Small intestine (tissue), 7 donors: Measurements from ENCODE around the gene POTEF. TPM values are rescaled to one million over a fixed set of nuclear protein-coding genes. Genes with fewer than 3 reads are reported as not detected.
A peak's percentile ranks its signal among the peaks of the same experiment; 100 is the strongest.
"Not testable (repeated sequence)": the region's sequence is repeated elsewhere in the genome, so short reads cannot be mapped to it uniquely, and the experiment has no call there.

ENCODE experiments used
- DNase-seq, 2 donors: peaks; one replicate each; pipeline versions ENCODE4 v3.0.0 to v3.0.0-alpha.2; 2013
- FAIRE-seq: peaks from 2 replicates; lab custom pipeline; 2012; peaks lifted over from hg19 to GRCh38; lab: Jason Lieb, UNC
- H3K27ac ChIP-seq, 3 donors: one replicate each; pipeline ENCODE4 v1.5.1; 2013; ENCODE audit warnings: low read length in 2 of 3, mild to moderate bottlenecking in 2 of 3, control low read depth in 1 of 3, inconsistent platforms in 1 of 3, low read depth in 1 of 3, moderate library complexity in 1 of 3
- H3K27me3 ChIP-seq, 3 donors: one replicate each; pipeline ENCODE4 v1.6.1; 2013; ENCODE audit warnings: low read length in 3 of 3, inconsistent platforms in 1 of 3; ENCODE audit not compliant: control insufficient read depth in 3 of 3, insufficient read depth in 3 of 3
- H3K36me3 ChIP-seq, 3 donors: one replicate each; pipeline ENCODE4 v1.6.1; 2013; ENCODE audit warnings: low read length in 3 of 3, inconsistent platforms in 1 of 3, low read depth in 1 of 3, mild to moderate bottlenecking in 1 of 3, moderate library complexity in 1 of 3; ENCODE audit not compliant: control insufficient read depth in 3 of 3, insufficient read depth in 2 of 3
- H3K4me1 ChIP-seq, 3 donors: one replicate each; pipeline ENCODE4 v1.6.1; 2013; ENCODE audit warnings: low read length in 2 of 3, inconsistent platforms in 1 of 3, low read depth in 1 of 3, mild to moderate bottlenecking in 1 of 3, moderate library complexity in 1 of 3; ENCODE audit not compliant: control insufficient read depth in 3 of 3, insufficient read depth in 2 of 3
- H3K4me3 ChIP-seq, 3 donors: one replicate each; pipeline ENCODE4 v1.5.1; 2013; ENCODE audit warnings: low read length in 3 of 3, control low read depth in 1 of 3, inconsistent platforms in 1 of 3, low read depth in 1 of 3, mild to moderate bottlenecking in 1 of 3, moderate library complexity in 1 of 3
- H3K9me3 ChIP-seq, 2 donors: one replicate each; pipeline ENCODE4 v1.6.1; 2013; ENCODE audit warnings: low read depth in 1 of 2, low read length in 1 of 2; ENCODE audit not compliant: control insufficient read depth in 2 of 2, insufficient read depth in 1 of 2
- WGBS, 3 donors: extraction: QIAGEN DNeasy Blood & Tissue Kit; methylation state at CpG; one replicate each; pipeline ENCODE4 v1.1.7; 2013; 5-methylcytosine and 5-hydroxymethylcytosine counted together
- polyA plus RNA-seq, 4 donors: library from polyadenylated mRNA; stranded (reverse) in 3 of 4; unstranded in 1 of 4; fragments of 200-250 nt in 3 of 4; fragments of 120-200 nt in 1 of 4; gene quantifications; one replicate each; pipeline versions ENCODE4 v1.2.1 to v1.2.3, GENCODE V29; 2013
- donor health status: healthy with polysubstance abuse.
- donor health status: control.
- donor health status: control.
- donor health status: Bipolar disorder and iron deficiency.
- donor health status: healthy.

The POTEF gene
- polyA plus RNA-seq, 4 donors: not detected

DNA sequence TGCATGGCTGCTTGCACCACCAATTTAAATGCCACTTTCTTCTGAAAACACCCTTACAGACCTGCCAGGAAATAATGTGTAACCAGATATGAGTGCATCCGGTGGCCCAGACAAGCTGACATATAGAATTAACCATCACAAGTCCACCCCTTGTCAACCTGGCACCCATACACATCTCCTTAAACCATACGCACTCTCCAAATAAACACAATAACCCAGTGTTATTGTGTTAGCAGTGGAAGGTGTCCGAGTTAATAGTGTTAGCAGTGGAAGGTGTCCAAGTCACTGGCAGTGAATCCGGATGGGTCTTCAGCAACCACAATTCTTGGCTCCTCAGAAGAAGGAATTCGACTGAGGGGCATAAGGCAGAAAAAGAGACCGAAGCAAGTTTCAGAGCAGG is 19.5 kb upstream of the POTEF start:
- H3K27ac ChIP-seq, H3K4me1 ChIP-seq, H3K27me3 ChIP-seq, H3K4me3 ChIP-seq, DNase-seq, H3K9me3 ChIP-seq, FAIRE-seq: not testable (repeated sequence)
- 61 to 64% (median 62%) methylated on average over 6 of the region's 6 CpGs for WGBS, 3 donors
- peaks cover 0 to 22% (median 9%) of the 10 kb centered on the region in 3 donors for H3K36me3 ChIP-seq

DNA sequence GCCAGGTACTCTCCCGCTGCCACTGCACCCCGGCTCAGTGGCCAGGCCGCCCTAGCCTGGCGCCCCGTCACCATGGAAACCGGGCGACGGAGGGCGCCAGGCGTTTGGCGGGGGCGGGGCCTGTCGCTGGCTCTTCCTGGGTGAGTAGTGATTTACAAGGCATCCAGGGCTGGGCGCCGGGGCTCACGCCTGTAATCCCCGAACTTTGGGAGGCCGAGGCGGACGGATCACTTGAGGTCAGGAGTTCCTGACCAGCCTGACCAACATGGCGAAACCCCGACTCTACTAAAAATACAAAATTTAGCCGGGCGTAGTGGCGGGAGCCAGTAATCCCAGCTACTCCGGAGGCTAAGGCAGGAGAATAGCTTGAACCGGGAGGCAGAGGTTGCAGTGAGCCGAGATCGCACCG is 16.0 kb upstream of the POTEF start, which contains the start of gene CCDC74B:
Gene CCDC74B, minus strand, starts transcription at position 107 of the 409 bp plus-strand sequence. CDS start 116 bp downstream, outside the sequence.
- WGBS, 3 donors: 3 to 6% (median 4%) methylated on average over 26 to 30 of the region's 30 CpGs
- DNase-seq: peak; percentile 8 to 41
- peak within 1 kb of the TSS in 1 of 3 donors; percentile 7 for H3K4me3 ChIP-seq
- not testable (repeated sequence) for H3K27ac ChIP-seq, FAIRE-seq, H3K36me3 ChIP-seq, H3K9me3 ChIP-seq, H3K4me1 ChIP-seq
- H3K27me3 ChIP-seq: peaks cover 0 to 12% (median 0%) of the 10 kb centered on the region in 3 donors

DNA sequence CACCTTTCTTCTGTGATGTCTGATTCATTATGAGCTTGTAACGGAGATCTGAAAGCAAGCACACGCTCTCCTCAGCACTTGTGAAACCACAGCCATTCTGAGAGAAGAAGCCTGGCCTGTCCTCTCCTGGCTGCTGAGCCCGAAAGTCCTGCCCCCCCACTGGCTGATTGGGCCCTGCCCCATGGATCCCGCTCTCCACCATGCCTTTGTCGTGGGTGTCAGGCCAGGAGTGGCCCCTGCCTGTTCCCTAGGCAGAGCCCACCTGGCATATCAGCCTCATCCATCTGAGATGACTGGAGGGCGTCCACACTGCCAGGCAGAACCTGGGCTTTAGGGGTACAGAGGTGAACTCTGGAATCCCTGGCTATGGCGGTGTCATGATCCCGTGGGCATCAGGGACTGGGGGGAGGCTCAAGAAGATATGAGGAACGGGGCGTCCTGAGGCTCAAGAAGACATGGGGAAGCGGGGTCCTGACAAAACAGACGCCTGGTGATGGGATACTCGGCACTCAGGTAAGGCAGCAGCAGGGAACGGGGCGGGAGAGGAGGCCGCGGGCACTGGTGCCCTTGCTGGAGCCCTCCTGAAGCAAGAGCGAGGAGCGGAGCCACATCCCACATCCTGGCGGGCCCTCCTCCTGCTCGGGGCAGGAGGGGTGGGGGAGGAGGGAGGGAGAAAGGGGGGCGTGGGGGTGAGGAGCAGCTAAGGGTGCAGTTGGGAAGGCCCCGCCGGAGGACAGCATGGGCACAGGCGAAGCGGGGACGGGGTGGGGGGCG is 14.4 kb upstream of the POTEF start:
- not testable (repeated sequence) for H3K4me3 ChIP-seq, FAIRE-seq, H3K9me3 ChIP-seq, H3K27ac ChIP-seq, H3K36me3 ChIP-seq, DNase-seq, H3K4me1 ChIP-seq
- peaks cover 0 to 12% (median 0%) of the 10 kb centered on the region in 3 donors for H3K27me3 ChIP-seq
- WGBS, 3 donors: 37 to 42% (median 40%) methylated on average over 19 to 21 of the region's 28 CpGs

- H3K27ac ChIP-seq, H3K4me3 ChIP-seq, DNase-seq, H3K9me3 ChIP-seq, H3K4me1 ChIP-seq, FAIRE-seq, H3K36me3 ChIP-seq: not testable (repeated sequence)
- peaks cover 0 to 12% (median 0%) of the 10 kb centered on the region in 3 donors for H3K27me3 ChIP-seq
- WGBS, 3 donors: 84 to 88% (median 84%) methylated on average over 9 to 13 of the region's 13 CpGs
These were observed 13.6 kb upstream of the POTEF start for GRCh38 chr2:130142396-130143265.

- H3K27ac ChIP-seq, H3K9me3 ChIP-seq, FAIRE-seq, H3K4me3 ChIP-seq, DNase-seq, H3K36me3 ChIP-seq, H3K4me1 ChIP-seq: not testable (repeated sequence)
- 78 to 89% (median 83%) methylated on average over 14 to 20 of the region's 22 CpGs for WGBS, 3 donors
- H3K27me3 ChIP-seq: peaks cover 0 to 12% (median 0%) of the 10 kb centered on the region in 3 donors
These were observed 12.8 kb upstream of the POTEF start for GRCh38 chr2:130141645-130142370.

- H3K4me3 ChIP-seq, H3K4me1 ChIP-seq, H3K27ac ChIP-seq, FAIRE-seq, DNase-seq, H3K36me3 ChIP-seq, H3K9me3 ChIP-seq: not testable (repeated sequence)
- H3K27me3 ChIP-seq: peaks cover 0 to 12% (median 0%) of the 10 kb centered on the region in 3 donors
- WGBS, 3 donors: 89 to 100% (median 98%) methylated on average over 2 to 4 of the region's 6 CpGs
These were observed 12.0 kb upstream of the POTEF start for GRCh38 chr2:130141002-130141401.

DNA sequence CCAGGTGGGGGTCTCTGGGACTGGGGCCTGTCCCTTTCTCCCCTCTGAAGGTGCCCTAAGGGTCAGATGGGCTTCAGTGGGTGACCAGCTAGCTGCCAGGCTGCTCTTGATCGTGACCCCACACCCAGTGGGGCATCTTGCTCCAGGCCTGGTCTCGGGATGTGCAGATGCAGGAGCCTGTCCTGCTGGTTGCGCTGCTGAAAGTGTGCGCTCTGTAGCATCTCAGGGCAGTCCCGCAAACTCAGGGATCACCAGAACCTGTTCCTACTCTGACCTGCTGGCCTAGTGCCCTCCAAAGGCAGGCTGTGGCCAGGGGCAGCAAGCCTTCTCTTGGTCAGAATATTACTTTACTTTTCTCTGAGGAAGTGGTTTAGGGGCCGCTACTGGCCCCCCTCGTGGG is 11.5 kb upstream of the POTEF start:
- FAIRE-seq, DNase-seq, H3K27ac ChIP-seq, H3K4me1 ChIP-seq, H3K4me3 ChIP-seq, H3K9me3 ChIP-seq, H3K36me3 ChIP-seq: not testable (repeated sequence)
- 87 to 88% (median 87%) methylated on average over 4 to 7 of the region's 7 CpGs for WGBS, 3 donors
- H3K27me3 ChIP-seq: peaks cover 0 to 11% (median 0%) of the 10 kb centered on the region in 3 donors
